Caco-2 (cell line): Measurements from ENCODE around the gene UBR4. TPM values are rescaled to one million over a fixed set of nuclear protein-coding genes. Genes with fewer than 3 reads are reported as not detected.

ENCODE experiments used
- BruUV-seq: library from RNA; stranded (reverse); fragments of 400-500 nt; replicated peaks from 2 replicates; lab custom pipeline; 2021; lab: Mats Ljungman, UMichigan
- CTCF ChIA-PET: fragments of 300-600 bp; sonication (Branson Sonifier 250); formaldehyde crosslinking; loops from one replicate; lab custom pipeline; 2022; ENCODE audit warnings: antibody characterized with exemption; lab: Charles Lee
- POLR2A ChIA-PET: fragments of 300-600 bp; sonication (Branson Sonifier 250); formaldehyde crosslinking; loops from one replicate; lab custom pipeline; 2022; ENCODE audit warnings: antibody characterized with exemption; lab: Charles Lee
- DNase-seq, 2 experiments: peaks; one replicate each; pipeline versions ENCODE4 v3.0.0 to v3.0.0-alpha.2; 2020 to 2022
- H3K27me3 ChIP-seq: replicated peaks from 2 replicates; pipeline ENCODE4 v1.6.0; 2011; ENCODE audit warnings: low read length; ENCODE audit not compliant: control insufficient read depth, insufficient read depth
- H3K36me3 ChIP-seq: 2 replicates; pipeline ENCODE4 v1.5.1; 2011; ENCODE audit warnings: low read length; ENCODE audit not compliant: control insufficient read depth, insufficient read depth
- H3K4me1 ChIP-seq: fragments of 250-450 bp; sonication (Bioruptor Pico); 2 replicates; pipeline ENCODE4 v1.5.1; 2020; ENCODE audit warnings: mild to moderate bottlenecking
- H3K4me3 ChIP-seq: 2 replicates; pipeline ENCODE4 v1.5.1; 2011; ENCODE audit warnings: low read depth, mild to moderate bottlenecking, control low read depth, low read length
- H3K9me3 ChIP-seq: fragments of 250-450 bp; sonication (Bioruptor Pico); 2 replicates; pipeline ENCODE4 v1.5.1; 2020; ENCODE audit warnings: mild to moderate bottlenecking, moderate library complexity
- H3K27ac Mint-ChIP-seq: one replicate; pipeline ENCODE4 v1.8.0; 2022; ENCODE audit warnings: mixed read lengths; ENCODE audit not compliant: unreplicated experiment
- H3K27me3 Mint-ChIP-seq: one replicate; pipeline ENCODE4 v1.8.0; 2022; ENCODE audit warnings: mixed read lengths; ENCODE audit not compliant: insufficient read depth, unreplicated experiment
- H3K36me3 Mint-ChIP-seq: one replicate; pipeline ENCODE4 v1.8.0; 2022; ENCODE audit warnings: mild to moderate bottlenecking, mixed read lengths; ENCODE audit not compliant: insufficient read depth, unreplicated experiment
- H3K4me1 Mint-ChIP-seq: one replicate; pipeline ENCODE4 v1.8.0; 2022; ENCODE audit warnings: low read depth, mixed read lengths; ENCODE audit not compliant: unreplicated experiment
- H3K4me3 Mint-ChIP-seq: one replicate; pipeline ENCODE4 v1.8.0; 2022; ENCODE audit warnings: mild to moderate bottlenecking, moderate library complexity, mixed read lengths; ENCODE audit not compliant: unreplicated experiment
- H3K9me3 Mint-ChIP-seq: one replicate; pipeline ENCODE4 v1.8.0; 2022; ENCODE audit warnings: mixed read lengths; ENCODE audit not compliant: unreplicated experiment
- intact Hi-C: fragments of 100-400 bp; cut with micrococcal nuclease; formaldehyde crosslinking; loops from one replicate; pipeline ENCODE4 v1.10.0; 2022; ENCODE audit not compliant: unreplicated experiment
- total RNA-seq: library from RNA; stranded (reverse); gene quantifications from 2 replicates; pipeline ENCODE4 v1.2.3, GENCODE V29; 2022
- TF ChIP-seq, protein P1 (sequence below), 2 experiments: fragments of 200-600 bp in 1 of 2; IDR thresholded peaks; 1 replicate in 1 of 2; 2 replicates in 1 of 2; pipeline versions ENCODE4 v1.5.1 to v1.8.0; 2011 to 2022; ENCODE audit warnings: antibody characterized with exemption in 1 of 2, control low read depth in 1 of 2, inconsistent platforms in 1 of 2, low read depth in 1 of 2, low read length in 1 of 2, mild to moderate bottlenecking in 1 of 2, moderate library complexity in 1 of 2; ENCODE audit not compliant: insufficient read depth in 1 of 2, severe bottlenecking in 1 of 2, unreplicated experiment in 1 of 2

UBR4 gene
- total RNA-seq, 1 experiment from 2014 or later, result 317 TPM

DNA sequence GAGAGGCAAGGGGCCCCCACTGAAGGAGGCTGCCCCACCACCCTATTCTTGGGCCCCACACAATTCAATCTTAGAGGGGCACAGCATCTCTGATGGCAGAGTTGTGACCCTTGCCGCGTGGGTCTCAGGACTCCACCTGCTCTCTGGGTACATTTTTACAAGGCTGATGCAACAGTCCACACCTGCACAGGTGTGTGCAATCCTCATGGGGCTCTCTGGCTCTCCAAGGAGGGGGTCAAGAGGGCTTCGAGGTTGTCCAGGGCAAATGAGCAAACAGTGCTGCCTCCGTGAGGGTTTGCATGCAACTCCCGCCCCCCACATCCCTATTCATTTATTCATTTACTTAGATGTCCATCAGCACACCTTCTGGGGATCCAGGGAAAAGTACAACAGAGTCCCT is 172.0 kb downstream of the UBR4 start:
- ChIA-PET CTCF (interaction anchor here (0.6 kb wide), 1 partner anchor 24 kb away, joined by 3 read pairs; no protein-coding TSS in a partner anchor), POLR2A (no interaction called here)
- no peaks in the 10 kb centered on the region for H3K36me3 Mint-ChIP-seq
- H3K9me3 Mint-ChIP-seq, result no peaks in the 10 kb centered on the region
- H3K4me1 Mint-ChIP-seq, result peaks cover 8% of the 10 kb centered on the region
- Histone ChIP-seq H3K27me3 (no peaks in the 10 kb centered on the region), H3K4me1 (no peaks in the 10 kb centered on the region; the same call in 1 of the 2 replicates), H3K9me3 (no peaks in the 10 kb centered on the region), H3K36me3 (no peaks in the 10 kb centered on the region), H3K4me3 (no peak overlapping the region)
- intact Hi-C loops, result no loop called here
- BruUV-seq, result no TSS peak
- TF ChIP-seq, protein P1, sequence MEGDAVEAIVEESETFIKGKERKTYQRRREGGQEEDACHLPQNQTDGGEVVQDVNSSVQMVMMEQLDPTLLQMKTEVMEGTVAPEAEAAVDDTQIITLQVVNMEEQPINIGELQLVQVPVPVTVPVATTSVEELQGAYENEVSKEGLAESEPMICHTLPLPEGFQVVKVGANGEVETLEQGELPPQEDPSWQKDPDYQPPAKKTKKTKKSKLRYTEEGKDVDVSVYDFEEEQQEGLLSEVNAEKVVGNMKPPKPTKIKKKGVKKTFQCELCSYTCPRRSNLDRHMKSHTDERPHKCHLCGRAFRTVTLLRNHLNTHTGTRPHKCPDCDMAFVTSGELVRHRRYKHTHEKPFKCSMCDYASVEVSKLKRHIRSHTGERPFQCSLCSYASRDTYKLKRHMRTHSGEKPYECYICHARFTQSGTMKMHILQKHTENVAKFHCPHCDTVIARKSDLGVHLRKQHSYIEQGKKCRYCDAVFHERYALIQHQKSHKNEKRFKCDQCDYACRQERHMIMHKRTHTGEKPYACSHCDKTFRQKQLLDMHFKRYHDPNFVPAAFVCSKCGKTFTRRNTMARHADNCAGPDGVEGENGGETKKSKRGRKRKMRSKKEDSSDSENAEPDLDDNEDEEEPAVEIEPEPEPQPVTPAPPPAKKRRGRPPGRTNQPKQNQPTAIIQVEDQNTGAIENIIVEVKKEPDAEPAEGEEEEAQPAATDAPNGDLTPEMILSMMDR (IDR thresholded peaks at IDR 0.05; ENCODE audit: insufficient read depth in 1 of 2, low read depth in 1 of 2, low read length in 1 of 2, severe bottlenecking in 1 of 2, unreplicated experiment in 1 of 2), result no peak
- no peak overlapping the region for H3K27ac Mint-ChIP-seq
- peak; percentile 31 to 52 for DNase-seq
- no peak overlapping the region for H3K4me3 Mint-ChIP-seq
- H3K27me3 Mint-ChIP-seq, result no peaks in the 10 kb centered on the region

DNA sequence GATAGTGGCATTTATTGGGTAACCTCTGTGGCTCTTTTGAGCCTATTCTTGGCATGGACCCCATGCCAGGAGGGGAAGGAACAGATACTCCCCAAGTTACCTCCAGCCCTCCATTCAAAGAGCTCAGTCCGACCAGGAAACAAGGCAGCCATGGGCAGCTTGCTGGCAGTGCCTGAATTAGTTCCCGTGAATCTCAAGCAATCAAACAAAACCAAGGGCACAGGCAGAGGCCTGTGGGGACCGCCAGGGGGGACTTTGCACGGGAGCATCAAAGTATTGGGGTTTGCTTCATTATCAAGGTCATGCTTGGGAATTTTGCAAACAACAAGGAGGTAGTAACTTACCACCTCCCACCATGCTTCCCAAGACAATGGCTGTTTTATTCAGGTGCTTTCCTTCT is 172.4 kb downstream of the UBR4 start:
- Mint-ChIP-seq H3K36me3 (no peaks in the 10 kb centered on the region), H3K27ac (no peak overlapping the region), H3K9me3 (no peaks in the 10 kb centered on the region), H3K4me1 (peaks cover 8% of the 10 kb centered on the region), H3K27me3 (no peaks in the 10 kb centered on the region), H3K4me3 (no peak overlapping the region)
- H3K36me3 ChIP-seq, result no peaks in the 10 kb centered on the region
- H3K4me1 ChIP-seq, result no peaks in the 10 kb centered on the region; the same call in 1 of the 2 replicates
- TF ChIP-seq, protein P1 (IDR thresholded peaks at IDR 0.05; ENCODE audit: insufficient read depth in 1 of 2, low read depth in 1 of 2, low read length in 1 of 2, severe bottlenecking in 1 of 2, unreplicated experiment in 1 of 2), result no peak
- POLR2A ChIA-PET, result no interaction called here
- no peaks in the 10 kb centered on the region for H3K27me3 ChIP-seq
- BruUV-seq, result no TSS peak
- DNase-seq, result peak in 1 of 2 experiments; percentile 7
- intact Hi-C loops, result no loop called here
- CTCF ChIA-PET, result no interaction called here
- no peak overlapping the region for H3K4me3 ChIP-seq
- H3K9me3 ChIP-seq, result no peaks in the 10 kb centered on the region

DNA sequence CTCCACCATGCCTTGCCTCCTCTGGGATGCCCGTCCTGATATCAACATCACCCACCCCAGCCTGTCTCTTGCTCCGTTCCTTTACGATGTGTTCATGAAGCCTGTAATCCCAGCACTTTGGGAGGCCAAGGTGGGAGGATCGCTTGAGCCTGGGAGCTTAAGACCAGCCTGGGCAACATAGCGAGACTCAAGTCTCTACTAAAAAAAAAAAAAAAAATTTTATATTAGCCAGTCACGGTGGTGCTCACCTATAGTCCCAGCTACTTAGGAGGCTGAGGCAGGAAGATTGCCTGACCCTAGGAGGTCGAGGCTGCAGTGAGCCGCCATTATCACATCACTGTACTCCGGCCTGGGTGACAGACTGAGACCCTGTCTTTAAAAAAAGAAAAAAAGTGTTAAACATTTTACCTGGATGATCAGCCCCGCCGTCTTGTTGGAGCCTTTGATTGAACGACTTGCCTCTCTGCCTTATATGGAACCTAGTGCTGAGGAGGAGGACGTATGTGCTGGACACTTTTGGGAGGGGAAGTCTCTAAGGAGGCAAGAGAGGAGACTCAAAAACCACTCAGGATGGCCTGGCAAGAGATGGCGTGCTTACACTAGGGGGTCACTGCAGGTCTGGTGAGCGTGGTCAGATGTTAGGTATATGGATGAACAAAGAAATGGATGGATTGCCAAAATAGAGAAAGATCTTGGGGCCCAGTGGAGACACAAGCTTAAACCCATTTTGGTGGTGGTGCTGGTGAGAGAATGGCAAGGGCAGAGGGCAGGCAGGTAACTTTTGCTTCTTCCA is 173.1 kb downstream of the UBR4 start:
- peak in 1 of 2 experiments; percentile 3 for DNase-seq
- ChIA-PET POLR2A (no interaction called here), CTCF (no interaction called here)
- no peaks in the 10 kb centered on the region for H3K9me3 ChIP-seq
- peaks cover 8% of the 10 kb centered on the region for H3K4me1 Mint-ChIP-seq
- no peaks in the 10 kb centered on the region for H3K9me3 Mint-ChIP-seq
- no peak overlapping the region for H3K4me3 Mint-ChIP-seq
- no peaks in the 10 kb centered on the region for H3K36me3 ChIP-seq
- no peaks in the 10 kb centered on the region for H3K27me3 Mint-ChIP-seq
- no peak overlapping the region for H3K4me3 ChIP-seq
- no peak overlapping the region for H3K27ac Mint-ChIP-seq
- no peaks in the 10 kb centered on the region for H3K36me3 Mint-ChIP-seq
- no TSS peak for BruUV-seq
- TF ChIP-seq, protein P1 (IDR thresholded peaks at IDR 0.05; ENCODE audit: insufficient read depth in 1 of 2, low read depth in 1 of 2, low read length in 1 of 2, severe bottlenecking in 1 of 2, unreplicated experiment in 1 of 2), result no peak
- no peaks in the 10 kb centered on the region; the same call in 1 of the 2 replicates for H3K4me1 ChIP-seq
- no peaks in the 10 kb centered on the region for H3K27me3 ChIP-seq
- intact Hi-C loops, result no loop called here
